ENCODE measurements around the gene ELAVL2. TPM values are rescaled to one million over a fixed set of nuclear protein-coding genes. Genes with fewer than 3 reads are reported as not detected.

ELAVL2 gene
- total RNA-seq, 1 experiment from 2014 or later, result 16.8 TPM

DNA sequence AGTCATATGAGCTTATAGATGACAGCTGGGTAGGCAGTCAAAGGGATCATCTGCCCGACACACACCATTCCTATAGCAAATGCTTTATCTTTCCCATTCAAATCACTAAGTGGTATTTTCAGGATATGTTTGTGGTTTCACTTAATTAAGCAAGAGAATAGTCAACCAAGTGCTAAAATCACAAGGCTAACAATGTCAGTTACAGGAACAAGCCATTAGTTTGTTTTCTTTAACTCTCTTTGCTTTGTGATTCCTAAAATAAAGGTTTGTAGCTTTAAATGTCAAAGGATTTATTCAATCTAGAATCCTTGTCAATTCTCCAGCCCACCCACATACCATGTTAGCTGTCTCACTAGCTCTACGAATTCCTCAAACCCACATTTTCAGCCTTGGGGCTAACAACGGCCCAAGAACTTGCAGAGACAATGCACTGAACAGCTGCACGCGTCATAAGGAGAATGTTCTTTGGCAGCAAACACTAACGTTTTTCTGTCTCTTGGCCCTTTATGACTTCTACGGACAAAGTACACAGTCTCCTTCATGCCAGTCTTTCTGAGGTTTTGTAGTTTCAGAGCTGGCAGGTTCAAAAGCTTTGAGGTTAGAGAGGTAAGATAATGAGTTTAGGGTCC lies 56.6 kb downstream of the ELAVL2 start:
- Histone ChIP-seq H3K56ac (ENCODE audit: insufficient read length, low read depth, low read length) (no peak overlapping the region), H2BK120ac (ENCODE audit: low read depth, low read length, poor library complexity, severe bottlenecking) (no peak overlapping the region), H3K23me2 (ENCODE audit: insufficient read length, low read depth, low read length, poor library complexity, severe bottlenecking) (no peaks in the 10 kb centered on the region), H2BK15ac (ENCODE audit: low read depth, low read length) (no peak overlapping the region), H4K20me1 (ENCODE audit: control insufficient read depth, insufficient read depth, insufficient read length) (no peaks in the 10 kb centered on the region), H3T11ph (ENCODE audit: low read length) (no peak overlapping the region), H3K4me1 (ENCODE audit: insufficient read depth, low read length) (peaks cover 19% of the 10 kb centered on the region), H3K14ac (ENCODE audit: insufficient read depth, low read length) (no peak overlapping the region), H3K23ac (ENCODE audit: insufficient read length, low read depth, low read length) (no peak overlapping the region), H3K79me1 (ENCODE audit: insufficient read depth, low read depth, low read length, poor library complexity, severe bottlenecking) (no peaks in the 10 kb centered on the region), H4K8ac (replicated peaks; ENCODE audit: insufficient read length, low read depth, low read length) (no peak overlapping the region), H3K27ac (ENCODE audit: insufficient read length, low read depth, low read length) (no peak overlapping the region), H3K9ac (ENCODE audit: extremely low read depth, insufficient read length, low read length) (no peak overlapping the region), H3K18ac (ENCODE audit: insufficient read length, low read depth, low read length) (no peak overlapping the region), H2BK12ac (ENCODE audit: insufficient read length, low read depth, low read length) (no peak overlapping the region), H3K4ac (ENCODE audit: low read depth, low read length) (no peak overlapping the region), H3K4me2 (ENCODE audit: insufficient read depth, insufficient read length, low read length) (no peak overlapping the region), H4K91ac (ENCODE audit: insufficient read length, low read depth, low read length) (no peak overlapping the region), H2AFZ (ENCODE audit: low read length) (no peak overlapping the region), H3K27me3 (ENCODE audit: insufficient read depth, low read length) (no peaks in the 10 kb centered on the region), H2AK5ac (ENCODE audit: insufficient read length, low read length) (no peak overlapping the region), H2BK5ac (ENCODE audit: insufficient read length, low read length) (no peak overlapping the region), H3K9me3 (ENCODE audit: control insufficient read depth, low read depth, low read length) (no peaks in the 10 kb centered on the region), H2BK20ac (ENCODE audit: low read depth, low read length, poor library complexity, severe bottlenecking) (no peak overlapping the region), H4K5ac (ENCODE audit: insufficient read length, low read depth, low read length) (no peak overlapping the region), H3K79me2 (ENCODE audit: insufficient read depth, low read length) (peaks cover 45% of the 10 kb centered on the region; the same call in 1 of the 2 replicates)
- no peak for DNase-seq
- H3K27me3 Mint-ChIP-seq (ENCODE audit: low read depth), result no peaks in the 10 kb centered on the region
- no peak overlapping the region for H3K4me3 Mint-ChIP-seq
- peaks cover 71 to 72% of the 10 kb centered on the region in 2 experiments for H3K4me1 Mint-ChIP-seq
- WGBS (ENCODE audit: extremely low coverage, insufficient read length, low lambda C conversion rate), result no CpG with 5 or more reads among the region's 7 CpGs
- H3K9me3 Mint-ChIP-seq, result no peaks in the 10 kb centered on the region
- TF ChIP-seq, protein P1, sequence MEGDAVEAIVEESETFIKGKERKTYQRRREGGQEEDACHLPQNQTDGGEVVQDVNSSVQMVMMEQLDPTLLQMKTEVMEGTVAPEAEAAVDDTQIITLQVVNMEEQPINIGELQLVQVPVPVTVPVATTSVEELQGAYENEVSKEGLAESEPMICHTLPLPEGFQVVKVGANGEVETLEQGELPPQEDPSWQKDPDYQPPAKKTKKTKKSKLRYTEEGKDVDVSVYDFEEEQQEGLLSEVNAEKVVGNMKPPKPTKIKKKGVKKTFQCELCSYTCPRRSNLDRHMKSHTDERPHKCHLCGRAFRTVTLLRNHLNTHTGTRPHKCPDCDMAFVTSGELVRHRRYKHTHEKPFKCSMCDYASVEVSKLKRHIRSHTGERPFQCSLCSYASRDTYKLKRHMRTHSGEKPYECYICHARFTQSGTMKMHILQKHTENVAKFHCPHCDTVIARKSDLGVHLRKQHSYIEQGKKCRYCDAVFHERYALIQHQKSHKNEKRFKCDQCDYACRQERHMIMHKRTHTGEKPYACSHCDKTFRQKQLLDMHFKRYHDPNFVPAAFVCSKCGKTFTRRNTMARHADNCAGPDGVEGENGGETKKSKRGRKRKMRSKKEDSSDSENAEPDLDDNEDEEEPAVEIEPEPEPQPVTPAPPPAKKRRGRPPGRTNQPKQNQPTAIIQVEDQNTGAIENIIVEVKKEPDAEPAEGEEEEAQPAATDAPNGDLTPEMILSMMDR (conservative IDR thresholded peaks at IDR 0.05), result no peak
- H3K27ac Mint-ChIP-seq, result peak overlapping the region in 1 of 3 experiments; percentile 56; a peak in 3 of 7 replicates
- H3K36me3 Mint-ChIP-seq (ENCODE audit: insufficient read depth in 1 of 3, low read depth in 3 of 3), result peaks cover 4 to 13% (median 12%) of the 10 kb centered on the region in 3 experiments; a peak in 6 of 7 replicates
